Effector memory CD8-positive, alpha-beta T cell (primary cell): ENCODE data around the gene HDHD2.
A peak's percentile ranks its signal among the peaks of the same experiment; 100 is the strongest.
"Not testable (repeated sequence)": the region's sequence is repeated elsewhere in the genome, so short reads cannot be mapped to it uniquely, and the experiment has no call there.

Source experiments
- ATAC-seq: fragments of 150-1000 bp; cut with Tn5 transposase; replicated peaks from 2 replicates; pipeline ENCODE4 v1.10.0; 2021; ENCODE audit warnings: mild to moderate bottlenecking, moderate library complexity
- DNase-seq, 3 experiments: peaks; one replicate each; pipeline ENCODE4 v3.0.0; 2021
- H3K27ac Mint-ChIP-seq, 2 donors: one replicate each; pipeline ENCODE4 v1.8.0; 2022; ENCODE audit warnings: mild to moderate bottlenecking in 2 of 2, mixed read lengths in 2 of 2, moderate library complexity in 2 of 2
- H3K27me3 Mint-ChIP-seq, 2 donors: one replicate each; pipeline ENCODE4 v1.8.0; 2022; ENCODE audit warnings: mixed read lengths in 2 of 2
- H3K36me3 Mint-ChIP-seq: one replicate; pipeline ENCODE4 v1.8.0; 2022; ENCODE audit warnings: mild to moderate bottlenecking, moderate library complexity, mixed read lengths; ENCODE audit not compliant: insufficient read depth
- H3K4me1 Mint-ChIP-seq, 2 donors: one replicate each; pipeline ENCODE4 v1.8.0; 2022; ENCODE audit warnings: low read depth in 2 of 2, mixed read lengths in 2 of 2
- H3K4me3 Mint-ChIP-seq, 2 donors: one replicate each; pipeline ENCODE4 v1.8.0; 2022; ENCODE audit warnings: mild to moderate bottlenecking in 2 of 2, mixed read lengths in 2 of 2, moderate library complexity in 2 of 2
- H3K9me3 Mint-ChIP-seq, 2 donors: one replicate each; pipeline ENCODE4 v1.8.0; 2022; ENCODE audit warnings: mixed read lengths in 2 of 2
- total RNA-seq, 9 experiments: gene quantifications; one replicate each; lab custom pipeline; 2026; lab: John Stamatoyannopoulos, UW

The HDHD2 gene, protein sequence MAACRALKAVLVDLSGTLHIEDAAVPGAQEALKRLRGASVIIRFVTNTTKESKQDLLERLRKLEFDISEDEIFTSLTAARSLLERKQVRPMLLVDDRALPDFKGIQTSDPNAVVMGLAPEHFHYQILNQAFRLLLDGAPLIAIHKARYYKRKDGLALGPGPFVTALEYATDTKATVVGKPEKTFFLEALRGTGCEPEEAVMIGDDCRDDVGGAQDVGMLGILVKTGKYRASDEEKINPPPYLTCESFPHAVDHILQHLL
- 1.3 to 21.2 (median 5.9) reads per million in 9 experiments for total RNA-seq

DNA sequence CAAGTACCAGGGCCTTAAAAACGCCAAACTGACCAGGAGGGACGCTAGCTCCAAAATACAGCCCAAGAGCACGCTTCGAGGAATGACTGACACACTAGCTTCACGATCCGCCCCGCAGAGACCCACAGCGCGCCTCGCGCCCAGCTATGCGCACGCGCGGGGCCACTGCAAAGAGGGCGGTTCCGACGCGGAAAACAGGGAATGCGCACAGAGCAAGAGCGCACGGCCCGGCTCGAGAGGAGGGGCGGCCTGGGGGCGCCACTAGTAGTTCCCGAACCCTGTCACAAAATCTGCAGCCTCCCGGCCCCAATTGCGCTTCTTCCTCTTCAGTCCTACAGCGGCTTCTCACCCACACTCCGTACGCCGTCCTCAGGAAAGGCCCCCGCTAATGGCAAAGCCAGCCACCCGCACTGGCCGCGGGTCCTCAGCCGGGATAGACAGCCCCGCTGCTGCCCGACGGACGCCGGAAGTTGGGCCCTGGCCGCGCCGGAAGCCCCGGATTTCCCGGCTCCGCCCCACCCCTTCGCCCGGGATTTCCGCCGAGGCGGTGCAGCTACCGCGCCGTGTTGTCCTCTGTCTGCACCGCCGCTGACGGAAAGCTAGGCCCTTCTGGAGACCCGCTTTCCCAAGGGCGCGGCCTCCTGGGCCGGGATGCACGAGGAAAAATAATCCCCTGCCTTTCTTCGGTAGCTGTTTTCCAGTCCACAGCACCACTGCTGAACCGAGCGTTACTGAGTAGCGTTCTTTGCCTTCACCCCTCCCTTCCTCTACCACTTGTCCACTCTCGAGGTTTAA, at the start of gene HDHD2:
TSS of gene HDHD2 (minus strand) at position 472 of the 795 bp plus-strand sequence. CDS start 14,061 bp downstream, outside the sequence.
- ATAC-seq = peak; percentile 85

DNA sequence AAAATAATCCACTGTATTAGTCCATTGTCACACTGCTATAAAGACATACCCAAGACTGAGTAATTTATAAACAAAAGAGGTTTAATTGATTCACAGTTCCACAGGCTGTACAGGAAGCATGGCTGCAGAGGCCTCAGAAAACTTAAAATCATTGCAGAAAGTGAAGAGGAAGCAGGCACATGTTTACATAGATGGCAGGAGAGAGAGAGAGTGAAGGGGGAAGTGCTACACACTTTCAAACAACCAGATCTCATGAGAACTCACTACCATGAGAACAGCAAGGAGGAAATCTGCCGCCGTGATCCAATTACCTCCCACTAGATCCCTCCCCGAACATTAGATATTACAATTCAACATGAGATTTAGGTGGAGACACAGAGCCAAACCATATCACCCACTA, 45.7 kb upstream of the HDHD2 start:
- not testable (repeated sequence) for H3K27ac Mint-ChIP-seq, DNase-seq, H3K4me3 Mint-ChIP-seq, H3K9me3 Mint-ChIP-seq, ATAC-seq, H3K4me1 Mint-ChIP-seq, H3K36me3 Mint-ChIP-seq
- peaks cover 43 to 48% of the 10 kb centered on the region in 2 donors for H3K27me3 Mint-ChIP-seq

More for the DNA sequence above, at the start of gene HDHD2:
- H3K9me3 Mint-ChIP-seq = no peaks in the 10 kb centered on the region
- peak; percentile 46 to 60 (median 56) for DNase-seq
- peak within 1 kb of the TSS; percentile 96 to 97 for H3K27ac Mint-ChIP-seq
- H3K36me3 Mint-ChIP-seq = peaks cover 10% of the 10 kb centered on the region
- H3K4me3 Mint-ChIP-seq = peak within 1 kb of the TSS; percentile 91 to 96
- H3K27me3 Mint-ChIP-seq = no peaks in the 10 kb centered on the region
- H3K4me1 Mint-ChIP-seq = peaks cover 43 to 49% of the 10 kb centered on the region in 2 donors

DNA sequence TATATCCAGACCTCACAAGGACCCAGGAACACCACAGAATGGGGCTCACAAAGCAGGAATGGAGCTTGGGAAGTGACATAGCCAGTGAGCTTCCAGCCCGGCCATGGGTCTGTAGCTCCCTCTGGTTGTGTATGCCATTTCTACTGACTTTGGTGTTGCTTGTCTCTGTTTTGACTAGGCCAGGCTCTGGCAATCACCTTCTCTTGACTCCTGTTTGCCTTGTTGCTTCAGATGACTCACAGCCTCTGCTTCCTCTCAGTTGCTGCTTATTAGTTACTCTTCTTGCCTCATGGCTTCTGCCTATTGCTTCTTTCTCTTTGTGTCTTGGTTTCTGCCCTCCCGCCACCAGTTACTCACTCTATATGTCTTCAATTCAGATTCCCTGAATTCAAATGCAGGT, 41.7 kb upstream of the HDHD2 start:
- ATAC-seq (no peak), DNase-seq (no peak)
- H3K27me3 Mint-ChIP-seq = peaks cover 44 to 66% of the 10 kb centered on the region in 2 donors
- no peak overlapping the region for H3K27ac Mint-ChIP-seq
- no peaks in the 10 kb centered on the region for H3K36me3 Mint-ChIP-seq
- H3K4me1 Mint-ChIP-seq = no peaks in the 10 kb centered on the region
- H3K4me3 Mint-ChIP-seq = no peak overlapping the region
- H3K9me3 Mint-ChIP-seq = no peaks in the 10 kb centered on the region

DNA sequence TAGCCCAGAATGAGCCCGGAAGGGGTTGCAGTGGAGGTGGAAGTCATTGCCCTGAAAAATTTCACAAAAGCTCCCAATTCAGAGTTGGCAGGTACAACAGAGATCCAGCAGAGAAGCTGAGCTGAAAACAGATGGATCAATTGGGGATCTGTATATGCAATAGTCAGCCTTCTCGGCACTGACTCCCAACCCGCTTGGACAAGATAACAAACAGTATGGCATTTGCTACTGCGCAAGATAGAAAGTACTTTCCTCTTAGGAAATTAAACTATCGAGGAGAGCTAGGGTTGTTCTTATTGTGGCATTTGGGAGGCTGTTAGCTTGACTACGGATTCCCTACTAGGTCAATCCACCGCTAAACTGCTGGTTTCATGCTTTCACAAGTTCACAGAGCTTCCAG, 37.4 kb upstream of the HDHD2 start:
- no peaks in the 10 kb centered on the region for H3K4me1 Mint-ChIP-seq

DNA sequence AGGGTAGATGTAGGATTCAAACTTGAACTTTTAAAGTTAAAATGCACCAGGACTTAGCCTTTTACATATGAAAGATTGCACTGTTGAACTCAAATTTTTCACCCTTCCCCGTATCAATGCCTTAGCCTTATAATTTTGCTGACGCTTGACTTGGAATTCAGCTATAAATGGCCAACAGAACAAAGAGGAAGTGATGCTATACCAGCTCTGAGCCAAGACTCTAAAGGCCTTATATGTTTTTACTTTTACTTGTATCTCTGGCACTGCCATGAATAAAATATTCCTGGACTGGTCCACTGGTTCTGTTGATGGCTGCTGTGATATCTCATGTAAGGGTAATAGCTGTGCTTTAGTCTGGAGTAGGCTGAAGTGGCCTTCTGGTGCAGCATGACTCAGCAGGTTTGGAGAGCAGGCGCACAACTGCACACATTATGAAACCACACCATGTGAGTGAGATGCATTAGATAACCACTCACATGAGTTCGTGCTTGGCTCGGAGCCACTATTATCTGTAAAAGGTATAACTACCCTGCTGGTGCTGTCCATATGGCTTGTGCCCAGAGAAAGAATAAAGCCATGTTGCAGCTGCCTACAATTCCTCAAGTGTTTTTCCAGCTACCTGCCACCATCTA, 34.2 kb upstream of the HDHD2 start:
- H3K4me3 Mint-ChIP-seq = no peak overlapping the region
- H3K27me3 Mint-ChIP-seq = peaks cover 53 to 54% of the 10 kb centered on the region in 2 donors
- no peaks in the 10 kb centered on the region for H3K36me3 Mint-ChIP-seq
- no peak overlapping the region for H3K27ac Mint-ChIP-seq
- peaks cover 0 to 2% of the 10 kb centered on the region in 2 donors for H3K9me3 Mint-ChIP-seq
- DNase-seq (no peak), ATAC-seq (no peak)
- H3K4me1 Mint-ChIP-seq = no peaks in the 10 kb centered on the region

More for the DNA sequence above, 37.4 kb upstream of the HDHD2 start:
- no peak overlapping the region for H3K4me3 Mint-ChIP-seq
- no peak overlapping the region for H3K27ac Mint-ChIP-seq
- ATAC-seq = no peak
- H3K36me3 Mint-ChIP-seq = no peaks in the 10 kb centered on the region
- peaks cover 41 to 52% of the 10 kb centered on the region in 2 donors for H3K27me3 Mint-ChIP-seq
- DNase-seq = no peak
- peaks cover 0 to 2% of the 10 kb centered on the region in 2 donors for H3K9me3 Mint-ChIP-seq

DNA sequence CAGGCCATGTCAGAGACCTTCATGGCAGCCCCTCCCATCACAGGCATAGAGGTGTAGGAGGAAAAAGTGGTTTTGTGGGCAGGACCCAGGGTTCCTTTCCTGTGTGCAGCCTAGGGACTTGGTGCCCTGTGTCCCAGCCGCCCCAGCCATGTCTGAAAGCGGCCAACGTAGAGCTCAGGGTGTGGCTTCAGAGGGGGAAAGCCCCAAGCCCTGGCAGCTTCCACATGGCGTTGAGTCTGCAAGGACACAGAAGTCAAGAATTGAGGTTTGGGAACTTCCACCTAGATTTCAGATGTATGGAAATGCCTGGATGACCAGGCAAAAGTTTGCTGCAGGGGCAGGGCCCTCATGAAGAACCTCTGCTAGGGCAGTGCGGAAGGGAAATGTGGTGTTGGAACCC, 31.9 kb upstream of the HDHD2 start:
- H3K9me3 Mint-ChIP-seq, H3K4me1 Mint-ChIP-seq, H3K36me3 Mint-ChIP-seq: not testable (repeated sequence)

DNA sequence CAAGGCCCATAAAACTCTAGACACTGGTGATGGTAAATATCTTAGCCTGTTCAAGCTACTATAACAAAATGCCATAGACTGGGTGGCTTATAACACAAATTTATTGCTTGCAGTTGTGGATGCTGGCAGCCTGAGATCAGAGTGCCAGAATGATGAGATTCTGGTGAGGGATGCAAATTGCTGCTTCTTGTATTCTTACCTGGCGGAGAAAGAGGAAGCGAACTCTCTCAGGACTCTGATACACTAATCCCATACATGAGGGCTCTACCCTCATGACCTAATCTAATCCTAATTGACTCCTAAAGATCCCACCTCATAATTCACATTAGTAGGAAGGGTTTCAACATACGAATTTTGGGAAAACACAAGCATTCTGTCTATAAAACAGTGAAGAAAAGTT, 30.5 kb upstream of the HDHD2 start:
- Mint-ChIP-seq H3K4me1 (peaks cover 0 to under 1% of the 10 kb centered on the region in 2 donors), H3K9me3 (peaks cover 0 to 2% of the 10 kb centered on the region in 2 donors), H3K36me3 (peaks cover 7% of the 10 kb centered on the region), H3K27me3 (peaks cover 27 to 48% of the 10 kb centered on the region in 2 donors), H3K4me3 (no peak overlapping the region), H3K27ac (no peak overlapping the region)
- DNase-seq (no peak), ATAC-seq (no peak)

More for the DNA sequence above, 31.9 kb upstream of the HDHD2 start:
- not testable (repeated sequence) for ATAC-seq, DNase-seq, H3K4me3 Mint-ChIP-seq, H3K27ac Mint-ChIP-seq
- peaks cover 37 to 58% of the 10 kb centered on the region in 2 donors for H3K27me3 Mint-ChIP-seq

DNA sequence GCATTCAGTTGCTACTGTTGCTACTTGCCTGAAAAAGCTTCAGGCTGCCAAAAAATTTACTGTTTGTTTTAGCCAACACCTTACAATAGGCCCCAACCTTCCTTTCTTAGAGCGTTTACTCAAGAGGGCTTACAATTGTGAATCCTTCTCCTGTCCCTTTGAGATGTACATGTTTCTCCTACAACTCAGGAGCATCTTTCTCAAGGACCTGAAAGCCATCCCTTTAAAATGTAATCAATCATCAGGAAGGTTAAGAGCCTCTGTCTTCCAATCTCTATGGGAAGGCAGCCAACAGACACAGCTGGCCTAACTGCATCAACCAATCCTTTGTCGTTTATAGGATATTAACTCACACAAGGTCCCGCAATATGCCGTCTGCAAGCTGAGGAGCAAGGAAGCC, 29.2 kb upstream of the HDHD2 start:
- H3K4me1 Mint-ChIP-seq = peaks cover 0 to 6% of the 10 kb centered on the region in 2 donors
- no peak overlapping the region for H3K27ac Mint-ChIP-seq
- H3K27me3 Mint-ChIP-seq = peaks cover 18 to 42% of the 10 kb centered on the region in 2 donors
- no peak overlapping the region for H3K4me3 Mint-ChIP-seq
- peaks cover 0 to 2% of the 10 kb centered on the region in 2 donors for H3K9me3 Mint-ChIP-seq
- H3K36me3 Mint-ChIP-seq = peaks cover 11% of the 10 kb centered on the region
- DNase-seq (no peak), ATAC-seq (no peak)

DNA sequence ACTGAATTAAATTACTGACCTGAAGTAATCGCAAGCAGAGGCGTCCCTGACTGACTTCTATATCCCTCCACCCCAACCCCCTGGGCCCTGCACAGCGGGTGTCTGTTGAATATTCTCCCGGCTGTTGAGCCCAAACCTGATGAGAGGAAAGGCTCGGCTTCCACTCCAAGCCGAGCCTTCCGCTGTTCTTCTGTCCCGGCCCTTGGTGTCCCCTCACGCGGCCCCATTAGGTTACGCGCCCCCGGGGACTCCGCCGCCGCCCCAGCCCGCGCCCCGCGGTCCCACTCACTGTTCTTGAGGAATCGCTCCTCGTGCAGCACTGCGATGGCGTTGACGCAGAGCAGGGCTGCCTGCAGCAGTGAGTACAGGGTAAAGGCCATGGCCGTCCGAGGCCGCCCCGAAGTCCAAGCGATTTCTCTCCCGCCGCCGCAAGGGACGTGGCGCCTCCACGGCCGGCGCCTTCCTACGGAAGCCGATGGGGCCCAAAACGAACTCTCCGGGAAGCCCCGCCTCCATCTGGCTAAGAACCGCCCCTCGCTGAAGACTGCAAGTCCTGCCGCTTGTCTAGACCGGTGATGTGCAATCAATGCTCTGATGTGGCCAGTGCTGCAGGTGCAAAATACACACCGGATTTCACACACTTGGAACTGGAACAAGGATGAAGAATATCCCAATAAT, 25.7 kb upstream of the HDHD2 start, which contains the start of gene IER3IP1:
TSS of gene IER3IP1 (minus strand) at position 467 of the 678 bp plus-strand sequence. CDS start at position 380, 87 bp downstream.
- Mint-ChIP-seq H3K27ac (no peak within 1 kb of the TSS), H3K4me3 (no peak within 1 kb of the TSS), H3K27me3 (peaks cover 4 to 18% of the 10 kb centered on the region in 2 donors), H3K36me3 (peaks cover 11% of the 10 kb centered on the region), H3K4me1 (peaks cover 0 to 6% of the 10 kb centered on the region in 2 donors), H3K9me3 (no peaks in the 10 kb centered on the region)
- peak; percentile 93 for ATAC-seq
- peak; percentile 83 to 89 (median 84) for DNase-seq

DNA sequence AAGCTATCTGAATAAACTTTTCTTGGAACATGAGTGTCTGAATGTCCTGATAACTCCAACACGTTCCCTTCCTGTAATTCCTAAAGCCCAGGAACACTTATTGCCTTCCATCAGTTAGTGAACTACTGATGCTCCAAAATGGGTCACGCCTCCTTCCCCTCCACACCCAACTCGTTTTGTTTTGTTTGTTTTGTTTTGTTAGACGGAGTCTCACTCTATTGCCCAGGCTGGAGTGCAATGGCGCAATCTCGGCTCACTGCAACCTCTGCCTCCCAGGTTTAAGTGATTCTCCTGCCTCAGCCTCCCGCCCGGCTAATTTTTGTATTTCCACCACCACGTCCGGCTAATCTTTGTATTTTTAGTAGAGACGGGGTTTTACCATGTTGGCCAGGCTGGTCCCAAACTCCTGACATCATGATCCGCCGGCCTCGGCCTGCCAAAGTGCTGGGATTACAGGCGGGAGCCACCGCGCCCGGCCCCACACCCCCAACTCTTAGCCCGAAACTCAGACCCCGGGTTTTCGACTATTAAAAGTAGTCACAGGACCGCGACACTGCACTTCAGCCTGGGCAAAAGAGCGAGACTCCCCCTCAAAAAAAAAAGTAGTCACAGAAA, 25.1 kb upstream of the HDHD2 start:
- ATAC-seq (peak; percentile 4), DNase-seq (no peak)
- Mint-ChIP-seq H3K4me1 (peaks cover 0 to 6% of the 10 kb centered on the region in 2 donors), H3K9me3 (no peaks in the 10 kb centered on the region), H3K27me3 (peaks cover 0 to 13% of the 10 kb centered on the region in 2 donors), H3K27ac (no peak overlapping the region), H3K36me3 (peaks cover 11% of the 10 kb centered on the region), H3K4me3 (no peak overlapping the region)

DNA sequence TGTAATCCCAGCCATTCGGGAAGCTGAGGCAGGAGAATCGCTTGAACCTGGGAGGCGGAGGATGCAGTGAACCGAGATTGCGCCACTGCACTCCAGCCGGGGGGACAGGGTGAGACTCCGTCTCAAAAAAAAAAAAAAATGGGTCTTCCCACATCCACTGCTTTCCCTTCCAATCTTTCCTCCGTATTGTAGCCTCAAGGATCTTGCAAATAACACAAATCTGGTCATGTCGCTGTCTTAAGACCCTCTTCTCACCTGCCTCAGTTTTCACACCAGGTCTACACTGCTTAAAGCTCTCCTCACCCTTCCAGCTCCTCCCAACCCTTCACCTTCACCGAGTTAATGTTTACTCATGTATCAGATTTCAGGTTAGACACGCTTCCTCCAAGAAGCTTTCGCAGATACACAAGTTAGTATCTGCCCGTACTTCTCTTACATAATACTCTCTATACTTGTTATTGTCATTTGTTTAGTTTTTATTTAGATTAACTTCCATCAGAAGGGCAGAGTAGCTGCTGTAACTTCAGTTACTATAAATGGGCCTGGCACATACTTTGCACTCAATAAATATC, 24.3 kb upstream of the HDHD2 start:
- Mint-ChIP-seq H3K4me3 (no peak overlapping the region), H3K27me3 (peaks cover 0 to 13% of the 10 kb centered on the region in 2 donors), H3K27ac (no peak overlapping the region), H3K4me1 (peaks cover 6% of the 10 kb centered on the region in 2 donors), H3K36me3 (peaks cover 11% of the 10 kb centered on the region), H3K9me3 (no peaks in the 10 kb centered on the region)
- ATAC-seq (no peak), DNase-seq (no peak)

DNA sequence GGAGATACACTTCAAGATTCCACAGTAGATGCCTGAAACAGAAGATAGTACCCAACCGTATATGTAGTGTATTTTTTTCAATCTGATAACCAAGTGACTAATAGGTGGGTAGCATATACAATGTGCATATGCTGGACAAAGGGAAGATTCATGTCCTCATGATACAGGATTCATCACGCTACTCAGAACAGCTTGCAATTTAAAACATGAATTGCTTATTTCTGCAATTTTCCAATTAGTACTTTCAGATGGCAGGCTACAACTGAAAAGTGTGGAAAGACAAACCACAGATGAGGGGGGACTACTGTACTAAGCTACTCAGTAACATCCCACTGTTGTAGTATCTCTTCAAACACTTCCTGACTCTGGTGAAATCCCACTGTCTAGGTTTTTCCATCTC, 22.2 kb upstream of the HDHD2 start:
- no peak for ATAC-seq
- Mint-ChIP-seq H3K4me3 (no peak overlapping the region), H3K4me1 (peaks cover 11 to 15% of the 10 kb centered on the region in 2 donors), H3K9me3 (no peaks in the 10 kb centered on the region), H3K27ac (no peak overlapping the region), H3K36me3 (peaks cover 11% of the 10 kb centered on the region), H3K27me3 (peaks cover 0 to 3% of the 10 kb centered on the region in 2 donors)
- no peak for DNase-seq
